HG03280 (cell line): Measurements from ENCODE around the gene THUMPD3.

Experiments
- ATAC-seq: cut with Tn5 transposase; IDR thresholded peaks from one replicate; pipeline ENCODE4 v1.9.1; 2021; ENCODE audit warnings: mild to moderate bottlenecking, moderate library complexity; ENCODE audit not compliant: unreplicated experiment

The THUMPD3 gene

DNA sequence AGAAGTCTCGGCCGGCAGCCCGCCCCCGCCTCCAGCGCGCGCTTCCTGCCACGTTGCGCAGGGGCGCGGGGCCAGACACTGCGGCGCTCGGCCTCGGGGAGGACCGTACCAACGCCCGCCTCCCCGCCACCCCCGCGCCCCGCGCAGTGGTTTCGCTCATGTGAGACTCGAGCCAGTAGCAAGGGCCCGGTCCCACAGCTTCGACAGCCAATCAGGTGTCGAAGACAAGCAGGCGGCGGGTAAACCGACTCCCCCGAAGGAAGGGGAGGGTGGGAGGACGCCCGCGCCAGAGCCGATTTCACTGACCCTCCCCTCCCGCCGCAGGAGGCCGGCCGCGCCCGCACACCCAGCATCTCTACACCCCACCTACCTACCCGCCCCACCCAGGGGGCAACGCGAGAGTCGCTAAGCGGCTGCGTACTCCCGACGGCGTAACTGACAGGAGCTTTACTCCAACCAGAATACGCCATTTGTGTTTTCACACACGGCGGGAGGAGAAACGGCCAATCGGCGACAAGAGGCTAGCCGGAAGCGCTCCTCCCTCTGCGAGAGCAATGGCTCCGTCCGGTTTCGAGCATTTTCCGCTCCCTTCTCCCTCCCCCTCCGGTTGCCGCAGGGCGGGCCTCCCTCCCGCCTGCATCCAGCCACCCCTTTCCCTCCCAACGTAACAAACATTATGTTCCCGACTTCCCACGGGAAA, 33.9 kb downstream of the THUMPD3 start:
- ATAC-seq = peak; percentile 66

DNA sequence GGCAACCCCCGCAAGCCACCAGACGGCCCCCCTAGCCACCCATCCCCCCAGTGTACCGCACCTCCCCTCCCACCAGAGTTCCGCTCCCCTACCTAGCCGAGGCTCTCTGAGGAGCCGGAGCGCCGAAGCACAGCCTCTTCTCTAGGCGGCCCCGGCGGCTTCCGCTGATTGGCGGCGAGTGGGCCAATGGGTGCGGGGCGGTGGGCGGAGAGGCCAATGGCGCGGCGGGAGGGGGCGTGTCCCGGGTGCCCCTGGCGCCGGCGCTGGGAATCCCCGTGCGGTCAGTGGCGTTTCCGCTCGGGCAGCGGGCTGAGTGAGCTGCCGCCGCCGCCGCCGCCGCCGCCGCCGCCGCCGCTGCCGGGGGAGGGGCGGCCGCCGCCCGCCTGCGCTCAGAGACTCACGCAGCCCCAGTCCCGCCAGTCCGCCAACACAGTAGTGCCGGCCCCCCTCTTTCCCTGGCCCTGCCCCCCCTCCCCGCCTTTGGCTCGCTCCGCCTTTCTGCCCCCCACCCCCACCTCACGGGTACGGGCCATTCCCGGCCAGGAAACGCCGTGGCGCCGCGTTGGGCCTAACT, 34.6 kb downstream of the THUMPD3 start, which contains the start of gene SETD5:
Gene SETD5, plus strand, starts transcription at position 284 of the 574 bp plus-strand sequence. CDS start 31,324 bp downstream, outside the sequence.
- ATAC-seq = peak; percentile 57

- ATAC-seq = no peak
These were observed 35.2 kb downstream of the THUMPD3 start for GRCh38 chr3:9397906-9398699.

DNA sequence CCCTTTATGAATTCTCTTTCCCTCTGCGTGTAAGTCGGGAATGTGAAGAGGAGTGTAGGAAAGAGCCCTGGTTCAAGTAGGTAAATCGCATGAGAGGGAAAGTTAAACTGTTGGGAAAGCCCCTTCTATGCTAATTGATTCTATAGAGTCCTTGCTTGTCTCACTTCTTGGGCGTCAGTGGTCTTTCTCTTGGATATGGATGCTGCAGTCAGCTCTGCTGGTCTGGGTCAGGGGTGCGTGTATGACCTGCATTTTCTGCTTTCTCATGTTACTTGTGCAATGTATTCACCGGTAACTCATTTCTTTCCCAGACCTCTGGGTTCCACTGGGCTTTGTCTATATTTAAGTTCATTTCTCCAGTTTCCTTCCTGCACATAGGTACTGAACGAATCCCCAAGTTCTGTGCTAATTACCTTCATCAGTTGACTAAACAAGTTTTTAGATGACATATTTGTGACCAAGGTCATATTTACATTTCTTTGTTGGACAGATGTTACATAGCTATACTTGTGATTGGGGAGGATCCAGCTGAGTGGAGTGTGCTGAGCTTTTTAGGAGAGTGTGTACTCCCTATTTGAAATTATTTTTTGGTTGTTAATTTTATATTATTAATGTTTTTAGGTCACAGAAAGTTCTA, 36.0 kb downstream of the THUMPD3 start:
- no peak for ATAC-seq

DNA sequence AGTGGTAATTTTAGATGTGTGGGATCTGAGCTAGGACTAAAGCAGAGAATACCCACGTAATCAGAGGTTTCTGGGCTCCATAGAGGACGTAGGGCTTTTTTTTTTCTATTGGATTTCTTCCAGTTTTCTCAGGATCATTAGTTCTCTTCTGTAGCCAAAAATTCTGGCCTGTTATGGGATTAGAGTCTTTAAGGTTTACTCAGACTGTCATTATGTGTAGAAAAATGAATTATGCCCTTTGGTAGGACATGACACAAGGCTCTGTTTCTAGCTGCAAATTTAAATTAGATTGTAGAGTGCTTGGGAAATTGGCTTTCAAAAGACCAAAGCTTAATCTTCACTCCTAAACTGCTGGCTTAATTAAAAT, 36.5 kb downstream of the THUMPD3 start:
- no peak for ATAC-seq

DNA sequence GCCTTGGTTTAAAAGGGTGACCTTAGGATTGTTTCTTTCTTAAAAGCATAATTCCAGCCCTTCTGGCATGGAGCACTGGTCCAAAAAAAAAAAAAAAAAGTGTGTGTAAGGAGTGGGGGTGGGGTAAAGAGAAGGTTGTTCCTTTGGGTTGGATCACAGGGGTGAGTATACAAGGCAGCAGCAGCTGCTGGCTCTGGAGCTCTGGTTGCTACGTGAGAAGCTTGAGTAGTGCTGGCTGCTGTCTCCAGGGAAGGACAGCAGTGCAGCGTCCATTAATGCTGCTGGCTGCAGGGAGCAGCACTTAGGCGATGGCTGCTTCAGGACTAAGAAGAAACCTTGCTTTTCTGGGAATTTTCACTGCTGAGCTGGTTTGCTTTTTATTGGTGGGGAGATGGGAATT, 36.9 kb downstream of the THUMPD3 start:
- no peak for ATAC-seq

- no peak for ATAC-seq
These were observed 37.8 kb downstream of the THUMPD3 start for GRCh38 chr3:9400616-9401015.

- no peak for ATAC-seq
These were observed 39.1 kb downstream of the THUMPD3 start for GRCh38 chr3:9401986-9402385.

- ATAC-seq = no peak
These were observed 39.8 kb downstream of the THUMPD3 start for GRCh38 chr3:9402410-9403228.

DNA sequence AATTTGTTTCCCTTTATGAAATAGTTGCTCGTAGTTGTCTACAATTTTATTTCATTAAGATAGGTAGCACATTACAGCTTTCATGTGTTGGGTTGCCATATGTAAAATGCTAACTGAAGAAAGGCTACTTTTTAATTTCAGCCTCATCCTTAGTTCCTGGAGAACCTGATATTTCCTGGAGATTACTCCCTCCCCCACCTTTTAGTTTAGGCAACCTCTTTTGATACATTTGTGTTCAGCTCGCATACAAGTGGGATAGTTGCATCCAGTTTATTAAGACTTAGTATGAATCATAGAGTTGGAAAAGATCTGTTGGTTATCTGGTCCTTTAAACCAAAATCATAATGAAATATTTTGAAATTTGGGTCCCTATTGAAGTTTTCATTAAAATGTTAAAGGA, 40.6 kb downstream of the THUMPD3 start:
- no peak for ATAC-seq

DNA sequence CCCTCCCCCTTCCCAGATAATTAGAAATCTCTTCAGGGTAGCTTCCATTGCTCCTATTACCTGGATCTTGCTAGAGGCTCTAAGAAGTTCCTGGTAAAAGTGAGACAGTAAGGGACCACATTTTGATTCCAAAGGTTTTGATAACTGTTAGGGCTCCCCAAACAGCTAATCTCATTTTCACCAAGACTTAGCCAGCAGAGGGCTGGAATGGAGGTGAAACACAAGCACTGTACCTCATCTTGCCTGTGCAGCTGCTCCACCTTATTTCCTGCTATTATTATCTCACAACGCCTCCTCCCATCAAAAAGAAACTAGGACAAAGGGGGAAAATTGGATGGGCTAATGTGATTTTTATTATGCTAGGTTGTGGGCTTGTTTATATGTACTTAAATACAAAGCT, 41.8 kb downstream of the THUMPD3 start:
- ATAC-seq = no peak

GRCh38 chr3:9405756-9406155, 42.9 kb downstream of the THUMPD3 start:
- ATAC-seq = no peak

GRCh38 chr3:9406856-9407626, 44.2 kb downstream of the THUMPD3 start:
- no peak for ATAC-seq

DNA sequence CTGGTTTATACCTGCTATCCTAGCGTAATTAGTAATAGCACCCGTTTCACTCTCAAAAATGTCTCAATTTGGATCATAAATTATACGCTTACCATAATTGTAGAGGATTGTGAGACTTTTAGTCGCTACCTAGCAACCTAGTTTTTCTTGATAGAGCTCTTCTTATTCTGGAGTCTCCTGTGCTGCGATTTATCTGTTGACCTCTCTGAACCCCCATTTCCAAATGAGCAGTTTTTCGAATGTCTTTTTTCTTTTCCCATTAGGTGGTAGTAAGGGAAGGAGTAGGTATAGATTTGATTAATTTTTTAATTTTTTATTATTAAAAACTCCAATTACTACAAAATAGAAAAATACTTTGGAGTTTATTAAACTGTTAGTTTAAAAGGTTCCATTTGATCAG, 45.2 kb downstream of the THUMPD3 start:
- no peak for ATAC-seq

- no peak for ATAC-seq
These were observed 45.7 kb downstream of the THUMPD3 start for GRCh38 chr3:9408546-9408945.

- no peak for ATAC-seq
These were observed 47.4 kb downstream of the THUMPD3 start for GRCh38 chr3:9409981-9410854.

DNA sequence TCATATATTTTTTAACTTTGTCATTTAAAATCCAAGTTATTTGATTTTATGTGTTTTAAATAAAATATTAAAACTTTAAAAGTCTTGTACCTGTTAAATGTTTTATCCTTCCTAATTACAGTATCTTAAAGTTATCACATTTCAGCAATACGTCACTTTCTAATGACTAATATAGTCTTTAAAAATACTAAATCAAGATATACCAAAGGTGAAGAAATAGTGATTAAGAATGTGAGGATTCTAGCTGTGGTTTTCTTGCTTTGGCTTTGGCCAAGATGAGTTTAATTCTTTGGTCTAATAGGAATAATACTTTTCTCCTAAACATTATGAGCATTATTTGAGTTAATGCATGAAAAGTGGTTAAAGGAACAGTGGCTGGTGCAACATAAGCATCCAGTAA, 48.4 kb downstream of the THUMPD3 start:
- ATAC-seq = no peak

GRCh38 chr3:9412293-9412692, 49.4 kb downstream of the THUMPD3 start:
- ATAC-seq = no peak

- no peak for ATAC-seq
These were observed 52.0 kb downstream of the THUMPD3 start for GRCh38 chr3:9414826-9415225.
